Activated naive CD8-positive, alpha-beta T cell treated with anti-CD3 and anti-CD28 coated beads for 36 hours (primary cell): ENCODE results near the gene SPTA1. TPM values are rescaled to one million over a fixed set of nuclear protein-coding genes. Genes with fewer than 3 reads are reported as not detected.

Experiments used
- DNase-seq: peaks from one replicate; pipeline ENCODE4 v3.0.0; 2021
- H3K27ac Mint-ChIP-seq: one replicate; pipeline ENCODE4 v1.8.0; 2022; ENCODE audit warnings: mild to moderate bottlenecking, moderate library complexity, mixed read lengths
- H3K27me3 Mint-ChIP-seq: one replicate; pipeline ENCODE4 v1.8.0; 2022; ENCODE audit warnings: mild to moderate bottlenecking, mixed read lengths
- H3K36me3 Mint-ChIP-seq: one replicate; pipeline ENCODE4 v1.8.0; 2021; ENCODE audit warnings: mild to moderate bottlenecking, mixed read lengths
- H3K4me1 Mint-ChIP-seq: one replicate; pipeline ENCODE4 v1.8.0; 2021; ENCODE audit warnings: mixed read lengths
- H3K4me3 Mint-ChIP-seq: one replicate; pipeline ENCODE4 v1.8.0; 2022; ENCODE audit warnings: mild to moderate bottlenecking, moderate library complexity, mixed read lengths
- H3K9me3 Mint-ChIP-seq: one replicate; pipeline ENCODE4 v1.8.0; 2022; ENCODE audit warnings: mixed read lengths
- total RNA-seq, 2 experiments: library from RNA; stranded (reverse); gene quantifications; one replicate each; pipeline ENCODE4 v1.2.3, GENCODE V29; 2021

SPTA1 gene
- total RNA-seq = not detected

- peaks cover 16% of the 10 kb centered on the region for H3K27me3 Mint-ChIP-seq
- H3K4me3 Mint-ChIP-seq = no peak within 1 kb of the TSS
- H3K27ac Mint-ChIP-seq = no peak within 1 kb of the TSS
- no peaks in the 10 kb centered on the region for H3K36me3 Mint-ChIP-seq
- no peak for DNase-seq
- H3K4me1 Mint-ChIP-seq = no peaks in the 10 kb centered on the region
- peaks cover under 1% of the 10 kb centered on the region for H3K9me3 Mint-ChIP-seq
These were observed at the start of gene SPTA1 for GRCh38 chr1:158686111-158687009. Gene SPTA1, minus strand, starts transcription at chr1:158686715. Its CDS starts 198 bp downstream, at chr1:158686517.

GRCh38 chr1:158735848-158736247 is 49.3 kb upstream of the SPTA1 start:
- no peaks in the 10 kb centered on the region for H3K36me3 Mint-ChIP-seq
- H3K27ac Mint-ChIP-seq = no peak overlapping the region
- no peaks in the 10 kb centered on the region for H3K4me1 Mint-ChIP-seq
- DNase-seq = no peak
- no peaks in the 10 kb centered on the region for H3K9me3 Mint-ChIP-seq
- H3K4me3 Mint-ChIP-seq = no peak overlapping the region
- H3K27me3 Mint-ChIP-seq = peaks cover 4% of the 10 kb centered on the region

- H3K4me1 Mint-ChIP-seq = no peaks in the 10 kb centered on the region
- no peak for DNase-seq
- no peak overlapping the region for H3K27ac Mint-ChIP-seq
- H3K36me3 Mint-ChIP-seq = no peaks in the 10 kb centered on the region
- no peak overlapping the region for H3K4me3 Mint-ChIP-seq
- peaks cover 4% of the 10 kb centered on the region for H3K27me3 Mint-ChIP-seq
- no peaks in the 10 kb centered on the region for H3K9me3 Mint-ChIP-seq
These were observed 46.0 kb upstream of the SPTA1 start for GRCh38 chr1:158732524-158732923.

- DNase-seq = no peak
- no peaks in the 10 kb centered on the region for H3K36me3 Mint-ChIP-seq
- no peaks in the 10 kb centered on the region for H3K9me3 Mint-ChIP-seq
- H3K27me3 Mint-ChIP-seq = peaks cover 8% of the 10 kb centered on the region
- no peak overlapping the region for H3K4me3 Mint-ChIP-seq
- no peak overlapping the region for H3K27ac Mint-ChIP-seq
- H3K4me1 Mint-ChIP-seq = no peaks in the 10 kb centered on the region
These were observed 45.2 kb upstream of the SPTA1 start for GRCh38 chr1:158731707-158732106.

GRCh38 chr1:158730453-158730852 is 43.9 kb upstream of the SPTA1 start:
- Mint-ChIP-seq H3K27me3 (peaks cover 15% of the 10 kb centered on the region), H3K27ac (no peak overlapping the region), H3K9me3 (no peaks in the 10 kb centered on the region), H3K4me3 (no peak overlapping the region), H3K36me3 (no peaks in the 10 kb centered on the region), H3K4me1 (no peaks in the 10 kb centered on the region)
- no peak for DNase-seq

- H3K9me3 Mint-ChIP-seq = no peaks in the 10 kb centered on the region
- H3K27ac Mint-ChIP-seq = no peak overlapping the region
- H3K4me1 Mint-ChIP-seq = no peaks in the 10 kb centered on the region
- no peak for DNase-seq
- no peaks in the 10 kb centered on the region for H3K36me3 Mint-ChIP-seq
- no peak overlapping the region for H3K4me3 Mint-ChIP-seq
- peaks cover 22% of the 10 kb centered on the region for H3K27me3 Mint-ChIP-seq
These were observed 42.2 kb upstream of the SPTA1 start for GRCh38 chr1:158728510-158729225.

GRCh38 chr1:158724442-158724841 is 37.9 kb upstream of the SPTA1 start:
- Mint-ChIP-seq H3K27me3 (peaks cover 35% of the 10 kb centered on the region), H3K9me3 (no peaks in the 10 kb centered on the region), H3K4me1 (no peaks in the 10 kb centered on the region), H3K27ac (no peak overlapping the region), H3K4me3 (no peak overlapping the region), H3K36me3 (no peaks in the 10 kb centered on the region)
- no peak for DNase-seq

- peaks cover 3% of the 10 kb centered on the region for H3K4me1 Mint-ChIP-seq
- no peaks in the 10 kb centered on the region for H3K9me3 Mint-ChIP-seq
- H3K27ac Mint-ChIP-seq = no peak within 1 kb of the TSS
- H3K27me3 Mint-ChIP-seq = peaks cover 35% of the 10 kb centered on the region
- no peaks in the 10 kb centered on the region for H3K36me3 Mint-ChIP-seq
- H3K4me3 Mint-ChIP-seq = no peak within 1 kb of the TSS
- no peak for DNase-seq
These were observed 34.1 kb upstream of the SPTA1 start, which contains the start of gene OR6K3 for GRCh38 chr1:158720620-158721019. Gene OR6K3, minus strand, starts transcription at chr1:158720720. Its CDS starts 2,605 bp downstream, at chr1:158718115.

- Mint-ChIP-seq H3K27me3 (peaks cover 36% of the 10 kb centered on the region), H3K9me3 (no peaks in the 10 kb centered on the region), H3K4me3 (no peak overlapping the region), H3K4me1 (peaks cover 3% of the 10 kb centered on the region), H3K27ac (no peak overlapping the region), H3K36me3 (no peaks in the 10 kb centered on the region)
- DNase-seq = no peak
These were observed 33.1 kb upstream of the SPTA1 start for GRCh38 chr1:158719664-158720063.

GRCh38 chr1:158717344-158717743 is 30.8 kb upstream of the SPTA1 start:
- Mint-ChIP-seq H3K4me1 (peaks cover 3% of the 10 kb centered on the region), H3K36me3 (no peaks in the 10 kb centered on the region), H3K27me3 (peaks cover 34% of the 10 kb centered on the region), H3K4me3 (no peak overlapping the region), H3K9me3 (no peaks in the 10 kb centered on the region), H3K27ac (no peak overlapping the region)
- DNase-seq = no peak

- no peak overlapping the region for H3K4me3 Mint-ChIP-seq
- DNase-seq = no peak
- H3K36me3 Mint-ChIP-seq = no peaks in the 10 kb centered on the region
- H3K4me1 Mint-ChIP-seq = peaks cover 3% of the 10 kb centered on the region
- no peaks in the 10 kb centered on the region for H3K9me3 Mint-ChIP-seq
- peaks cover 37% of the 10 kb centered on the region for H3K27me3 Mint-ChIP-seq
- no peak overlapping the region for H3K27ac Mint-ChIP-seq
These were observed 29.8 kb upstream of the SPTA1 start for GRCh38 chr1:158716335-158716734.

- no peak overlapping the region for H3K27ac Mint-ChIP-seq
- no peak overlapping the region for H3K4me3 Mint-ChIP-seq
These were observed 28.2 kb upstream of the SPTA1 start for GRCh38 chr1:158714754-158715153.

GRCh38 chr1:158711098-158711497 is 24.6 kb upstream of the SPTA1 start:
- no peaks in the 10 kb centered on the region for H3K36me3 Mint-ChIP-seq
- peaks cover 19% of the 10 kb centered on the region for H3K27me3 Mint-ChIP-seq
- H3K27ac Mint-ChIP-seq = no peak overlapping the region
- no peaks in the 10 kb centered on the region for H3K4me1 Mint-ChIP-seq
- no peak overlapping the region for H3K4me3 Mint-ChIP-seq
- H3K9me3 Mint-ChIP-seq = no peaks in the 10 kb centered on the region
- no peak for DNase-seq

More at GRCh38 chr1:158714754-158715153, 28.2 kb upstream of the SPTA1 start:
- Mint-ChIP-seq H3K27me3 (peaks cover 28% of the 10 kb centered on the region), H3K9me3 (no peaks in the 10 kb centered on the region), H3K36me3 (no peaks in the 10 kb centered on the region), H3K4me1 (peaks cover 3% of the 10 kb centered on the region)
- no peak for DNase-seq

GRCh38 chr1:158706096-158706495 is 19.6 kb upstream of the SPTA1 start:
- H3K27ac Mint-ChIP-seq = no peak overlapping the region
- DNase-seq = no peak
- H3K9me3 Mint-ChIP-seq = no peaks in the 10 kb centered on the region
- no peaks in the 10 kb centered on the region for H3K36me3 Mint-ChIP-seq
- H3K4me1 Mint-ChIP-seq = no peaks in the 10 kb centered on the region
- no peak overlapping the region for H3K4me3 Mint-ChIP-seq
- no peaks in the 10 kb centered on the region for H3K27me3 Mint-ChIP-seq

GRCh38 chr1:158700552-158700951 is 14.0 kb upstream of the SPTA1 start, which contains the start of gene OR6K2:
Gene OR6K2, minus strand, starts transcription at chr1:158700652. Its CDS starts 0 bp downstream, at chr1:158700652.
- H3K4me1 Mint-ChIP-seq = no peaks in the 10 kb centered on the region

More at GRCh38 chr1:158700552-158700951, 14.0 kb upstream of the SPTA1 start, which contains the start of gene OR6K2:
- Mint-ChIP-seq H3K9me3 (no peaks in the 10 kb centered on the region), H3K27me3 (peaks cover 5% of the 10 kb centered on the region), H3K4me3 (no peak within 1 kb of the TSS), H3K27ac (no peak within 1 kb of the TSS), H3K36me3 (no peaks in the 10 kb centered on the region)
- DNase-seq = no peak
